K562 (cell line): ENCODE measurements around the gene PRKCB. TPM values are rescaled to one million over a fixed set of nuclear protein-coding genes. Genes with fewer than 3 reads are reported as not detected.

ENCODE experiments used
- CXXC5 ChIP-seq: fragments of 250-450 bp; sonication (Bioruptor Pico); IDR thresholded peaks from 2 replicates; pipeline ENCODE4 v1.8.0; 2022; ENCODE audit warnings: inconsistent platforms, mild to moderate bottlenecking, moderate library complexity
- DDX20 ChIP-seq: fragments of 450-650 bp; IDR thresholded peaks from 2 replicates; pipeline ENCODE4 v1.6.1; 2016; ENCODE audit warnings: missing genetic modification characterization, low read depth, mild to moderate bottlenecking, missing compliant biosample characterization, moderate library complexity
- HOXB6 ChIP-seq: fragments of 250-450 bp; sonication (Bioruptor Pico); IDR thresholded peaks from 2 replicates; pipeline ENCODE4 v1.5.1; 2022; ENCODE audit warnings: mild to moderate bottlenecking, borderline replicate concordance
- MTF1 ChIP-seq: fragments of 250-450 bp; sonication (Bioruptor Pico); IDR thresholded peaks from 2 replicates; pipeline ENCODE4 v1.9.0; 2021; ENCODE audit warnings: moderate library complexity, mild to moderate bottlenecking, inconsistent platforms, borderline replicate concordance
- MYC ChIP-seq, 2 experiments: fragments of 250-450 bp in 1 of 2; sonication (Bioruptor Pico) in 1 of 2; IDR thresholded peaks; 2 replicates each; pipeline versions ENCODE4 v1.5.1 to v1.6.1; 2012 to 2021; ENCODE audit warnings: low read depth in 2 of 2, borderline replicate concordance in 1 of 2, improper control_type of control experiment in 1 of 2, low read length in 1 of 2, mild to moderate bottlenecking in 1 of 2, moderate library complexity in 1 of 2
- PCBP1 ChIP-seq: fragments of 200-400 bp; formaldehyde crosslinking; IDR thresholded peaks from 2 replicates; pipeline ENCODE4 v1.6.1; 2018; ENCODE audit warnings: mild to moderate bottlenecking, low read depth, low read length; ENCODE audit not compliant: poor library complexity, severe bottlenecking
- SNAPC5 ChIP-seq: fragments of 250-450 bp; sonication (Bioruptor Pico); IDR thresholded peaks from 2 replicates; pipeline ENCODE4 v1.8.0; 2021; ENCODE audit warnings: moderate library complexity, mild to moderate bottlenecking, inconsistent platforms
- TEAD1 ChIP-seq, 2 experiments: fragments of 450-650 bp in 1 of 2; sonication (generic) in 1 of 2; formaldehyde crosslinking; IDR thresholded peaks; 2 replicates each; pipeline versions ENCODE4 v1.4.0 to v1.8.0; 2020 to 2022; ENCODE audit warnings: mild to moderate bottlenecking in 2 of 2, missing genetic modification reagents in 1 of 2
- U2AF1 ChIP-seq: fragments of 200-400 bp; formaldehyde crosslinking; optimal IDR thresholded peaks from 2 replicates; pipeline ENCODE3; 2017; ENCODE audit warnings: mild to moderate bottlenecking, low read depth, low read length, moderate library complexity
- ZBTB17 ChIP-seq: fragments of 450-650 bp; formaldehyde crosslinking; IDR thresholded peaks from 2 replicates; pipeline ENCODE4 v1.4.0; 2020; ENCODE audit warnings: mild to moderate bottlenecking
- ZNF324 ChIP-seq: fragments of 250-450 bp; sonication (Bioruptor Pico); IDR thresholded peaks from 2 replicates; pipeline ENCODE4 v1.4.0; 2020; ENCODE audit warnings: mild to moderate bottlenecking
- ZNF707 ChIP-seq: fragments of 250-450 bp; sonication (Bioruptor Pico); conservative IDR thresholded peaks from 2 replicates; pipeline ENCODE4 v1.8.0; 2022; ENCODE audit warnings: inconsistent platforms, mild to moderate bottlenecking, moderate library complexity
- ZSCAN32 ChIP-seq: fragments of 450-650 bp; formaldehyde crosslinking; IDR thresholded peaks from 2 replicates; pipeline ENCODE4 v1.4.0; 2020; ENCODE audit warnings: mild to moderate bottlenecking, moderate library complexity
- polyA plus RNA-seq, 8 experiments: library from polyadenylated mRNA; depleted of rRNA in 4 of 8; stranded (reverse) in 5 of 8; unstranded in 3 of 8; fragments of >200 nt; fragmentation: Nextera tagmentation in 2 of 8; fragmentation: Illumina TruSeq in 1 of 8; extraction: Ambion mirVana in 2 of 8; extraction: Trizol in 1 of 8; gene quantifications; 2 replicates each; pipeline versions ENCODE4 v1.2.1 to v1.2.3, GENCODE V29; 2011 to 2014; ENCODE audit warnings: inconsistent platforms in 1 of 8, missing spikeins in 1 of 8
- total RNA-seq, 7 experiments: library from RNA; depleted of rRNA in 6 of 7; stranded (reverse); fragments of >200 nt in 6 of 7; fragmentation: Illumina TruSeq in 2 of 7; extraction: Trizol in 2 of 7; gene quantifications; 2 replicates each; pipeline versions ENCODE4 v1.2.1 to v1.2.3, GENCODE V29; 2011 to 2021; ENCODE audit warnings: low replicate concordance in 1 of 7
- TF ChIP-seq, protein P1 (sequence below): fragments of 250-450 bp; sonication (Bioruptor Pico); IDR thresholded peaks from 2 replicates; pipeline ENCODE4 v1.4.0; 2020
- TF ChIP-seq, protein P2 (sequence below): fragments of 200-800 bp; sonication (Bioruptor generic); IDR thresholded peaks from 2 replicates; pipeline ENCODE4 v1.6.1; 2017; ENCODE audit warnings: missing genetic modification characterization, missing compliant biosample characterization

The PRKCB gene
- total and polyA plus RNA-seq, 9 of the 15 experiments (the other 6 are each of a cell fraction or from before 2014, with no cell fraction given): 49.9 to 276 (median 148) TPM

DNA sequence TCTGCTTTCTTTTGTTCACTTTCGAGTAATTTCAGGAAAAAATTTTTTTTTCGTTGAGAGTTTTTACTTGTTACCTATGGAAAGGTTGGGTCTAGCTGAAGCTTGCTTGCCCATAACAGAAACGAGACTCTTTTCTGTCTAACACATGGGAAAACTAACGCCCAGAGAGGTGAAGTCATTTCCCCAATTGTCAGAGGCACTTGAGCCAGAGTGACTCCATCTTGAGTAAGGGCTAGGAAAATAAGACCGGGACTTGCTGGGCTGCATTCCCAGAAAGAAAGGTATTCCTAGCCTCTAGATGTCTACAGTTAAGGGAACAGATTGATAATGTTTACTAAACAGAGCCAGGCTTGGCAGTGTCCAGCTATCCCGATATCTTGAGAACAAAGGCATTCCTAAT lies 26.8 kb downstream of the PRKCB start (continued):
- TF ChIP-seq DDX20 (tag): peak; percentile 91
- TF ChIP-seq, protein P1, sequence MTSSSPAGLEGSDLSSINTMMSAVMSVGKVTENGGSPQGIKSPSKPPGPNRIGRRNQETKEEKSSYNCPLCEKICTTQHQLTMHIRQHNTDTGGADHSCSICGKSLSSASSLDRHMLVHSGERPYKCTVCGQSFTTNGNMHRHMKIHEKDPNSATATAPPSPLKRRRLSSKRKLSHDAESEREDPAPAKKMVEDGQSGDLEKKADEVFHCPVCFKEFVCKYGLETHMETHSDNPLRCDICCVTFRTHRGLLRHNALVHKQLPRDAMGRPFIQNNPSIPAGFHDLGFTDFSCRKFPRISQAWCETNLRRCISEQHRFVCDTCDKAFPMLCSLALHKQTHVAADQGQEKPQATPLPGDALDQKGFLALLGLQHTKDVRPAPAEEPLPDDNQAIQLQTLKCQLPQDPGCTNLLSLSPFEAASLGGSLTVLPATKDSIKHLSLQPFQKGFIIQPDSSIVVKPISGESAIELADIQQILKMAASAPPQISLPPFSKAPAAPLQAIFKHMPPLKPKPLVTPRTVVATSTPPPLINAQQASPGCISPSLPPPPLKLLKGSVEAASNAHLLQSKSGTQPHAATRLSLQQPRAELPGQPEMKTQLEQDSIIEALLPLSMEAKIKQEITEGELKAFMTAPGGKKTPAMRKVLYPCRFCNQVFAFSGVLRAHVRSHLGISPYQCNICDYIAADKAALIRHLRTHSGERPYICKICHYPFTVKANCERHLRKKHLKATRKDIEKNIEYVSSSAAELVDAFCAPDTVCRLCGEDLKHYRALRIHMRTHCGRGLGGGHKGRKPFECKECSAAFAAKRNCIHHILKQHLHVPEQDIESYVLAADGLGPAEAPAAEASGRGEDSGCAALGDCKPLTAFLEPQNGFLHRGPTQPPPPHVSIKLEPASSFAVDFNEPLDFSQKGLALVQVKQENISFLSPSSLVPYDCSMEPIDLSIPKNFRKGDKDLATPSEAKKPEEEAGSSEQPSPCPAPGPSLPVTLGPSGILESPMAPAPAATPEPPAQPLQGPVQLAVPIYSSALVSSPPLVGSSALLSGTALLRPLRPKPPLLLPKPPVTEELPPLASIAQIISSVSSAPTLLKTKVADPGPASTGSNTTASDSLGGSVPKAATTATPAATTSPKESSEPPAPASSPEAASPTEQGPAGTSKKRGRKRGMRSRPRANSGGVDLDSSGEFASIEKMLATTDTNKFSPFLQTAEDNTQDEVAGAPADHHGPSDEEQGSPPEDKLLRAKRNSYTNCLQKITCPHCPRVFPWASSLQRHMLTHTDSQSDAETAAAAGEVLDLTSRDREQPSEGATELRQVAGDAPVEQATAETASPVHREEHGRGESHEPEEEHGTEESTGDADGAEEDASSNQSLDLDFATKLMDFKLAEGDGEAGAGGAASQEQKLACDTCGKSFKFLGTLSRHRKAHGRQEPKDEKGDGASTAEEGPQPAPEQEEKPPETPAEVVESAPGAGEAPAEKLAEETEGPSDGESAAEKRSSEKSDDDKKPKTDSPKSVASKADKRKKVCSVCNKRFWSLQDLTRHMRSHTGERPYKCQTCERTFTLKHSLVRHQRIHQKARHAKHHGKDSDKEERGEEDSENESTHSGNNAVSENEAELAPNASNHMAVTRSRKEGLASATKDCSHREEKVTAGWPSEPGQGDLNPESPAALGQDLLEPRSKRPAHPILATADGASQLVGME (CRISPR knock-in tag): peak; percentile 78; the same call in 1 of the 2 replicates
- TF ChIP-seq ZNF707: peak; percentile 74
- no peak for TF ChIP-seq PCBP1
- TF ChIP-seq CXXC5 (CRISPR knock-in tag): peak; percentile 83
- no peak for TF ChIP-seq U2AF1
- peak; percentile 43; the same call in 1 of the 2 replicates for TF ChIP-seq SNAPC5
- TF ChIP-seq HOXB6 (CRISPR knock-in tag): no peak
- peak; percentile 16; the same call in 1 of the 2 replicates for TF ChIP-seq ZSCAN32 (CRISPR knock-in tag)
- 0 out of 2 replicates have a peak, but pooled peaks have one; percentile 50 for TF ChIP-seq MTF1 (CRISPR knock-in tag)
- peak; percentile 45; the same call in 1 of the 2 replicates for TF ChIP-seq ZNF324 (CRISPR knock-in tag)
- no peak for TF ChIP-seq MYC (IDR thresholded peaks at IDR 0.05; ENCODE audit: low read depth, low read length)
- TF ChIP-seq MYC (CRISPR knock-in tag; IDR thresholded peaks at IDR 0.05; ENCODE audit: borderline replicate concordance, low read depth): peak; percentile 68; the same call in 1 of the 2 replicates
- TF ChIP-seq TEAD1 (CRISPR knock-in tag; IDR thresholded peaks at IDR 0.05): peak in 1 of 2 experiments; percentile 88; a peak in 2 of 4 replicates
- 0 out of 2 replicates have a peak, but pooled peaks have one; percentile 55 for TF ChIP-seq ZBTB17 (CRISPR knock-in tag)
- TF ChIP-seq, protein P2, sequence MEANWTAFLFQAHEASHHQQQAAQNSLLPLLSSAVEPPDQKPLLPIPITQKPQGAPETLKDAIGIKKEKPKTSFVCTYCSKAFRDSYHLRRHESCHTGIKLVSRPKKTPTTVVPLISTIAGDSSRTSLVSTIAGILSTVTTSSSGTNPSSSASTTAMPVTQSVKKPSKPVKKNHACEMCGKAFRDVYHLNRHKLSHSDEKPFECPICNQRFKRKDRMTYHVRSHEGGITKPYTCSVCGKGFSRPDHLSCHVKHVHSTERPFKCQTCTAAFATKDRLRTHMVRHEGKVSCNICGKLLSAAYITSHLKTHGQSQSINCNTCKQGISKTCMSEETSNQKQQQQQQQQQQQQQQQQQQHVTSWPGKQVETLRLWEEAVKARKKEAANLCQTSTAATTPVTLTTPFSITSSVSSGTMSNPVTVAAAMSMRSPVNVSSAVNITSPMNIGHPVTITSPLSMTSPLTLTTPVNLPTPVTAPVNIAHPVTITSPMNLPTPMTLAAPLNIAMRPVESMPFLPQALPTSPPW (CRISPR knock-in tag): peak; percentile 33; the same call in 1 of the 2 replicates
